H9 (cell line): ENCODE data around the gene SHE. TPM values are rescaled to one million over a fixed set of nuclear protein-coding genes. Genes with fewer than 3 reads are reported as not detected.

ENCODE experiments used
- DNase-seq: peaks from one replicate; pipeline ENCODE4 v3.0.0-alpha.2; 2017
- H2AFZ ChIP-seq: one replicate; pipeline ENCODE4 v1.6.1; 2013; ENCODE audit warnings: mild to moderate bottlenecking, low read length, control low read depth, moderate library complexity
- H2AK5ac ChIP-seq: 2 replicates; pipeline ENCODE4 v1.6.1; 2013; ENCODE audit warnings: low read length, control low read depth, mixed read lengths; ENCODE audit not compliant: insufficient read length
- H2BK120ac ChIP-seq: one replicate; pipeline ENCODE4 v1.6.1; 2013; ENCODE audit warnings: low read depth, mild to moderate bottlenecking, low read length, control low read depth, inconsistent platforms; ENCODE audit not compliant: poor library complexity, severe bottlenecking
- H2BK12ac ChIP-seq: 2 replicates; pipeline ENCODE4 v1.6.1; 2013; ENCODE audit warnings: low read length, control low read depth, mixed read lengths, low read depth; ENCODE audit not compliant: insufficient read length
- H2BK15ac ChIP-seq: 2 replicates; pipeline ENCODE4 v1.6.1; 2013; ENCODE audit warnings: low read depth, low read length, control low read depth
- H2BK20ac ChIP-seq: one replicate; pipeline ENCODE4 v1.6.1; 2013; ENCODE audit warnings: low read depth, mild to moderate bottlenecking, low read length, control low read depth, inconsistent platforms; ENCODE audit not compliant: poor library complexity, severe bottlenecking
- H2BK5ac ChIP-seq: 2 replicates; pipeline ENCODE4 v1.6.1; 2013; ENCODE audit warnings: low read length, control low read depth, mixed read lengths; ENCODE audit not compliant: insufficient read length
- H3K14ac ChIP-seq: 2 replicates; pipeline ENCODE4 v1.6.1; 2013; ENCODE audit warnings: low read length, control low read depth; ENCODE audit not compliant: insufficient read depth
- H3K18ac ChIP-seq: 2 replicates; pipeline ENCODE4 v1.6.1; 2013; ENCODE audit warnings: low read depth, mild to moderate bottlenecking, mixed read lengths, low read length, control low read depth; ENCODE audit not compliant: insufficient read length
- H3K23ac ChIP-seq: 2 replicates; pipeline ENCODE4 v1.6.1; 2013; ENCODE audit warnings: low read length, control low read depth, mixed read lengths, low read depth; ENCODE audit not compliant: insufficient read length
- H3K23me2 ChIP-seq: 2 replicates; pipeline ENCODE4 v1.6.1; 2013; ENCODE audit warnings: low read depth, mild to moderate bottlenecking, mixed read lengths, low read length, control low read depth; ENCODE audit not compliant: insufficient read length, poor library complexity, severe bottlenecking
- H3K27ac ChIP-seq: 2 replicates; pipeline ENCODE4 v1.5.1; 2013; ENCODE audit warnings: low read length, control low read depth, mixed read lengths, low read depth; ENCODE audit not compliant: insufficient read length
- H3K27me3 ChIP-seq: 2 replicates; pipeline ENCODE4 v1.6.1; 2013; ENCODE audit warnings: low read length, control low read depth, inconsistent platforms; ENCODE audit not compliant: insufficient read depth
- H3K4ac ChIP-seq: 2 replicates; pipeline ENCODE4 v1.6.1; 2013; ENCODE audit warnings: low read depth, mild to moderate bottlenecking, control low read depth, inconsistent platforms, low read length, moderate library complexity
- H3K4me1 ChIP-seq: 2 replicates; pipeline ENCODE4 v1.6.1; 2013; ENCODE audit warnings: low read length, control low read depth, inconsistent platforms; ENCODE audit not compliant: insufficient read depth
- H3K4me2 ChIP-seq: 2 replicates; pipeline ENCODE4 v1.6.1; 2013; ENCODE audit warnings: low read length, control low read depth, mixed read lengths; ENCODE audit not compliant: insufficient read length, insufficient read depth
- H3K56ac ChIP-seq: 2 replicates; pipeline ENCODE4 v1.6.1; 2013; ENCODE audit warnings: low read depth, mild to moderate bottlenecking, mixed read lengths, low read length, control low read depth; ENCODE audit not compliant: insufficient read length
- H3K79me1 ChIP-seq: 2 replicates; pipeline ENCODE4 v1.6.1; 2013; ENCODE audit warnings: low read depth, mild to moderate bottlenecking, moderate library complexity, low read length, control low read depth, inconsistent platforms; ENCODE audit not compliant: insufficient read depth, poor library complexity, severe bottlenecking
- H3K79me2 ChIP-seq: 2 replicates; pipeline ENCODE4 v1.6.1; 2013; ENCODE audit warnings: low read length, control low read depth, inconsistent platforms; ENCODE audit not compliant: insufficient read depth
- H3K9ac ChIP-seq: 2 replicates; pipeline ENCODE4 v1.6.1; 2013; ENCODE audit warnings: low read length, control low read depth, mixed read lengths; ENCODE audit not compliant: insufficient read length; ENCODE audit errors: extremely low read depth
- H3K9me3 ChIP-seq: one replicate; pipeline ENCODE4 v1.6.1; 2013; ENCODE audit warnings: low read depth, low read length, inconsistent platforms; ENCODE audit not compliant: control insufficient read depth
- H3T11ph ChIP-seq: one replicate; pipeline ENCODE4 v1.6.1; 2013; ENCODE audit warnings: mild to moderate bottlenecking, low read length, control low read depth, inconsistent platforms
- H4K20me1 ChIP-seq: one replicate; pipeline ENCODE4 v1.6.1; 2013; ENCODE audit not compliant: control insufficient read depth, insufficient read length, insufficient read depth
- H4K5ac ChIP-seq: 2 replicates; pipeline ENCODE4 v1.6.1; 2013; ENCODE audit warnings: low read depth, mild to moderate bottlenecking, mixed read lengths, low read length, control low read depth; ENCODE audit not compliant: insufficient read length
- H4K8ac ChIP-seq: replicated peaks from 2 replicates; pipeline ENCODE4 v1.6.1; 2013; ENCODE audit warnings: low read length, control low read depth, mixed read lengths, low read depth; ENCODE audit not compliant: insufficient read length
- H4K91ac ChIP-seq: 2 replicates; pipeline ENCODE4 v1.6.1; 2013; ENCODE audit warnings: low read depth, mild to moderate bottlenecking, moderate library complexity, mixed read lengths, low read length, control low read depth; ENCODE audit not compliant: insufficient read length
- H3K27ac Mint-ChIP-seq, 3 experiments: 2 replicates in 2 of 3; 3 replicates in 1 of 3; pipeline ENCODE4 v1.8.0; 2020 to 2021; ENCODE audit warnings: mixed read lengths in 3 of 3, mild to moderate bottlenecking in 1 of 3, moderate library complexity in 1 of 3
- H3K27me3 Mint-ChIP-seq: 2 replicates; pipeline ENCODE4 v1.8.0; 2021; ENCODE audit warnings: low read depth, mild to moderate bottlenecking, moderate library complexity, mixed read lengths
- H3K36me3 Mint-ChIP-seq, 3 experiments: 2 replicates in 2 of 3; 3 replicates in 1 of 3; pipeline ENCODE4 v1.8.0; 2020 to 2021; ENCODE audit warnings: low read depth in 3 of 3, mixed read lengths in 3 of 3; ENCODE audit not compliant: insufficient read depth in 1 of 3
- H3K4me1 Mint-ChIP-seq, 2 experiments: 2 replicates each; pipeline ENCODE4 v1.8.0; 2020; ENCODE audit warnings: mixed read lengths in 2 of 2
- H3K4me3 Mint-ChIP-seq, 2 experiments: 2 replicates in 1 of 2; 3 replicates in 1 of 2; pipeline ENCODE4 v1.8.0; 2020 to 2021; ENCODE audit warnings: mild to moderate bottlenecking in 2 of 2, mixed read lengths in 2 of 2, moderate library complexity in 1 of 2
- H3K9me3 Mint-ChIP-seq, 2 experiments: 2 replicates in 1 of 2; 3 replicates in 1 of 2; pipeline ENCODE4 v1.8.0; 2020; ENCODE audit warnings: mild to moderate bottlenecking in 2 of 2, mixed read lengths in 2 of 2, moderate library complexity in 1 of 2
- CTCF ChIP-seq: fragments of 200-600 bp; sonication (generic); conservative IDR thresholded peaks from 3 replicates; pipeline ENCODE4 v1.8.0; 2021; ENCODE audit warnings: antibody characterized with exemption, mild to moderate bottlenecking
- WGBS: extraction: QIAGEN DNeasy Blood & Tissue Kit; methylation state at CpG from one replicate; pipeline ENCODE4 v1.1.7; 2013; ENCODE audit warnings: missing lambda C conversion rate, low lambda C conversion rate, mixed read lengths; ENCODE audit not compliant: insufficient read length; ENCODE audit errors: extremely low coverage; 5-methylcytosine and 5-hydroxymethylcytosine counted together
- total RNA-seq: library from RNA; stranded (reverse); gene quantifications from 2 replicates; pipeline ENCODE4 v1.2.1, GENCODE V29; 2021

Gene SHE
- total RNA-seq, 1 experiment from 2014 or later = 0.48 TPM

GRCh38 chr1:154527192-154527591 lies 25.0 kb upstream of the SHE start:
- H3K27ac Mint-ChIP-seq = no peak overlapping the region
- peaks cover 4% of the 10 kb centered on the region for H3K27me3 Mint-ChIP-seq
- Histone ChIP-seq H3K23ac (no peak overlapping the region), H3K9me3 (no peaks in the 10 kb centered on the region), H4K5ac (no peak overlapping the region), H4K20me1 (no peaks in the 10 kb centered on the region), H4K8ac (no peak overlapping the region), H2BK20ac (no peak overlapping the region), H2BK120ac (no peak overlapping the region), H3K4me1 (no peaks in the 10 kb centered on the region), H3K14ac (no peak overlapping the region), H3K4ac (no peak overlapping the region), H3K79me1 (no peaks in the 10 kb centered on the region), H3K18ac (no peak overlapping the region), H3T11ph (no peak overlapping the region), H3K56ac (no peak overlapping the region), H3K4me2 (no peak overlapping the region), H3K27ac (no peak overlapping the region), H2BK12ac (no peak overlapping the region), H4K91ac (no peak overlapping the region), H3K79me2 (no peaks in the 10 kb centered on the region), H2AFZ (no peak overlapping the region), H2AK5ac (no peak overlapping the region), H2BK15ac (no peak overlapping the region), H2BK5ac (no peak overlapping the region), H3K23me2 (no peaks in the 10 kb centered on the region), H3K9ac (no peak overlapping the region), H3K27me3 (no peaks in the 10 kb centered on the region)
- H3K4me3 Mint-ChIP-seq = no peak overlapping the region
- DNase-seq = no peak
- WGBS = no CpG with 5 or more reads among the region's 6 CpGs
- no peaks in the 10 kb centered on the region for H3K36me3 Mint-ChIP-seq
- no peaks in the 10 kb centered on the region for H3K4me1 Mint-ChIP-seq
- H3K9me3 Mint-ChIP-seq = peaks cover 3 to 4% of the 10 kb centered on the region in 2 experiments; a peak in 3 of 5 replicates
- no peak for TF ChIP-seq CTCF
